Peyer's patch (tissue), 4 donors: ENCODE data around the gene TBL1X.

ENCODE experiments used
- CTCF ChIP-seq, 6 experiments: fragments of 450-650 bp in 4 of 6; fragments of 200-600 bp in 2 of 6; sonication (generic) in 1 of 6; IDR thresholded peaks; one replicate each; pipeline ENCODE4 v1.5.1; 2017 to 2019; ENCODE audit warnings: antibody characterized with exemption in 6 of 6, mild to moderate bottlenecking in 3 of 6, moderate library complexity in 1 of 6
- POLR2A ChIP-seq, 2 donors: fragments of 450-650 bp; IDR thresholded peaks; one replicate each; pipeline ENCODE4 v1.5.1; 2017; ENCODE audit warnings: antibody characterized with exemption in 2 of 2, mild to moderate bottlenecking in 2 of 2, moderate library complexity in 2 of 2

DNA sequence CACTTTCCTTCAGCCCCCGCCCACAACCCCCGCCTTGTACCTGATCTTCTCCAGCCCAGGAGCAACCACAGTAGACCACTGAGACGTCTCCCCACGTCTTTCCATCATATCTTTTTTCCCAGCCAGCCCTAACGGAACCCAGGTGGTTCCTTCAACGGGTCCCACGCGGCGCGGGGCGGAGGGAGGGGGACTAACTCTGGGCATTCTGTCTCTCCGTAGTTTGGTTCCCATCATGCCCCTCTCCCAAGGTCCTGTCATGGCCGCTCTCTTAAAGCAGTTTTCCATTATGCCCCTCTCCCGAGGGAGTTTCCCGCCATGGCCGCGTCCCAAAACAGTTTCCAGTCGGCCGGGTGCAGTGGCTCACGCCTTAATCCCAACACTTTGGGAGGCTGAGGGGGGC, 21.5 kb upstream of the TBL1X start:
- no peak for TF ChIP-seq CTCF (IDR thresholded peaks at IDR 0.05)
- TF ChIP-seq POLR2A (IDR thresholded peaks at IDR 0.05), result no peak
